GM12875 (cell line): ENCODE results near the gene FAM210B.

Experiments
- H3K4me3 ChIP-seq: one replicate; pipeline ENCODE4 v1.5.1; 2011; ENCODE audit warnings: low read depth, low read length, control low read depth
- TF ChIP-seq, protein P1 (sequence below): IDR thresholded peaks from 2 replicates; pipeline ENCODE4 v1.5.1; 2011; ENCODE audit warnings: low read depth, mild to moderate bottlenecking, control low read depth, inconsistent platforms, low read length, moderate library complexity, borderline replicate concordance; ENCODE audit not compliant: insufficient read depth

The FAM210B gene

GRCh38 chr20:56412473-56412790 is 53.7 kb downstream of the FAM210B start:
- H3K4me3 ChIP-seq, result no peak overlapping the region
- TF ChIP-seq, protein P1, sequence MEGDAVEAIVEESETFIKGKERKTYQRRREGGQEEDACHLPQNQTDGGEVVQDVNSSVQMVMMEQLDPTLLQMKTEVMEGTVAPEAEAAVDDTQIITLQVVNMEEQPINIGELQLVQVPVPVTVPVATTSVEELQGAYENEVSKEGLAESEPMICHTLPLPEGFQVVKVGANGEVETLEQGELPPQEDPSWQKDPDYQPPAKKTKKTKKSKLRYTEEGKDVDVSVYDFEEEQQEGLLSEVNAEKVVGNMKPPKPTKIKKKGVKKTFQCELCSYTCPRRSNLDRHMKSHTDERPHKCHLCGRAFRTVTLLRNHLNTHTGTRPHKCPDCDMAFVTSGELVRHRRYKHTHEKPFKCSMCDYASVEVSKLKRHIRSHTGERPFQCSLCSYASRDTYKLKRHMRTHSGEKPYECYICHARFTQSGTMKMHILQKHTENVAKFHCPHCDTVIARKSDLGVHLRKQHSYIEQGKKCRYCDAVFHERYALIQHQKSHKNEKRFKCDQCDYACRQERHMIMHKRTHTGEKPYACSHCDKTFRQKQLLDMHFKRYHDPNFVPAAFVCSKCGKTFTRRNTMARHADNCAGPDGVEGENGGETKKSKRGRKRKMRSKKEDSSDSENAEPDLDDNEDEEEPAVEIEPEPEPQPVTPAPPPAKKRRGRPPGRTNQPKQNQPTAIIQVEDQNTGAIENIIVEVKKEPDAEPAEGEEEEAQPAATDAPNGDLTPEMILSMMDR, result no peak

DNA sequence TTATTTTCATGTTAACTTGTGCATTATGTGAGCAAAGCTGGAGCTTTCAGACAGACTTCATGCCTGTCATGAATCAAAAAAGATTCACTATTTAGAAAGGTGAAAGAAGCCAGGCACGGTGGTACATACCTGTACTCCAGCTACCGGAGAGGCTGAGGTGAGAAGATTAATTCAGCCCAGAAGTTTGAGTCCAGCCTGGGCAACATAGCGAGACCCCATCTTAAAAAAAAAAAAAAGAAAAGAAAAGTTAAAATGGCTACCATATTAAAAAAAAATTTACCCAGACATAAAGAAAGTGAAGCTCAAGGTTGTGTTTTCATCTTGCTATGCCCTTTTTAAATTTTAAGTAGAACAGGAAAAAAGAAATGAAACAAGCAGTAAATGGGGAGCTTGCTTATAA is 54.2 kb downstream of the FAM210B start:
- H3K4me3 ChIP-seq, result no peak overlapping the region

GRCh38 chr20:56414842-56415765 is 56.3 kb downstream of the FAM210B start:
- no peak overlapping the region for H3K4me3 ChIP-seq
- TF ChIP-seq, protein P1, result no peak

More for the DNA sequence above, 54.2 kb downstream of the FAM210B start:
- TF ChIP-seq, protein P1, result no peak

DNA sequence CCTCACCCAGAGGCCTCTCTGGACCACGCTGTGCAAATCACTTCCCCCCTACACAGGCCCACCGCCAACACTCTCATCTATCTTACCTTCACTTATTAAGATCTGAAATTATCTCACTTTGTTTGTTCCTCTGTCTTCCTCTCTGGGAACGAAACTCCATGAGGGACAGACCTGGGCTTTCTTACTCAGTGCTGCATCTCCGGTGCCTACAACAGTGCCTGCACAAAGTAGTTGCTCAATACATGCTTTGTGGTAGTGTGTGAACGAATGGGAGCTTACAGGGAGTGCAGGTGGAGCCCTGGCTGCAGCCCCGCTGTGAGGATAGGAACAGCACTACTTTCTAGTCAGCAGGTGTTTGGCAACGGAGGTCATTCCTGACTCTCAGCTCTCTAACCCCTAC is 58.6 kb downstream of the FAM210B start:
- no peak overlapping the region for H3K4me3 ChIP-seq
- TF ChIP-seq, protein P1, result no peak

DNA sequence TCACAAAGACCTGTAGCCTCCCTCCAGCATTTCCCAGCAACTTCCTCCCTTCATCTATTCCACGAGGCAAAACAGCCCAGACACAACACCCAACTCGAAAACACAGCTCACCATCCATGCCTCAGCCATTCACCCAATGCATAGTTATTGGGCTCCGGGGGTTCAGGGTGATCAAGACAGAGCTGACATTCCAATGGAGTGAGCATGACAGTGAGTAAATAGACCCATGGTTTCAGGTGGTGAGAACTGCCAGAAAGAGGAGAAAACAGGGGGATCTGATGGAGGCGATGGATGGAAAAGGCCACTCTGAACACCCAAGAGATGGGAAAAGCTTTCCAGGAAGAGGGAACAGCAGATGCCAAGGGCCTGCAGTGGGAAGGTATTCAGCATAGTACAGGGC is 59.1 kb downstream of the FAM210B start:
- TF ChIP-seq, protein P1, result no peak

More for the DNA sequence above, 59.1 kb downstream of the FAM210B start:
- no peak overlapping the region for H3K4me3 ChIP-seq
